Jurkat, Clone E6-1 (cell line): Measurements from ENCODE around the gene STPG3.
"Not testable (repeated sequence)": the region's sequence is repeated elsewhere in the genome, so short reads cannot be mapped to it uniquely, and the experiment has no call there.

Experiments
- DNase-seq: peaks from one replicate; pipeline ENCODE4 v3.0.0-alpha.2; 2011; ENCODE audit warnings: low read depth, low spot score
- H3K4me3 ChIP-seq: 2 replicates; pipeline ENCODE4 v1.5.1; 2011; ENCODE audit warnings: mild to moderate bottlenecking, low read length, control low read depth, moderate library complexity

STPG3 gene

GRCh38 chr9:137231372-137232039 is 19.6 kb upstream of the STPG3 start:
- H3K4me3 ChIP-seq, result no peak overlapping the region
- no peak for DNase-seq

- H3K4me3 ChIP-seq, result no peak overlapping the region
- no peak for DNase-seq
These were observed 19.0 kb upstream of the STPG3 start for GRCh38 chr9:137232101-137232500.

- no peak for DNase-seq
- H3K4me3 ChIP-seq, result no peak overlapping the region
These were observed 18.6 kb upstream of the STPG3 start for GRCh38 chr9:137232510-137232909.

GRCh38 chr9:137233143-137233980 is 17.7 kb upstream of the STPG3 start:
- no peak overlapping the region for H3K4me3 ChIP-seq
- DNase-seq, result no peak

- DNase-seq, result no peak
- no peak overlapping the region for H3K4me3 ChIP-seq
These were observed 16.9 kb upstream of the STPG3 start for GRCh38 chr9:137234055-137234697.

- no peak for DNase-seq
- H3K4me3 ChIP-seq, result no peak overlapping the region
These were observed 16.2 kb upstream of the STPG3 start for GRCh38 chr9:137234758-137235423.

- H3K4me3 ChIP-seq, result no peak overlapping the region
- DNase-seq, result no peak
These were observed 15.5 kb upstream of the STPG3 start for GRCh38 chr9:137235424-137236237.

GRCh38 chr9:137236238-137236935 is 14.7 kb upstream of the STPG3 start:
- peak; percentile 76 for DNase-seq
- 0 out of 2 replicates have a peak overlapping the region, but pooled peaks have one; percentile 9 for H3K4me3 ChIP-seq

- DNase-seq, result no peak
- 0 out of 2 replicates have a peak overlapping the region, but pooled peaks have one; percentile 9 for H3K4me3 ChIP-seq
These were observed 14.1 kb upstream of the STPG3 start for GRCh38 chr9:137236936-137237421.

- no peak overlapping the region for H3K4me3 ChIP-seq
- DNase-seq, result no peak
These were observed 13.0 kb upstream of the STPG3 start for GRCh38 chr9:137237759-137238726.

- DNase-seq, result not testable (repeated sequence)
- peak overlapping the region; percentile 67 for H3K4me3 ChIP-seq
These were observed 11.4 kb upstream of the STPG3 start for GRCh38 chr9:137239541-137240200.

GRCh38 chr9:137240318-137240840 is 10.7 kb upstream of the STPG3 start:
- H3K4me3 ChIP-seq, result peak overlapping the region; percentile 67
- peak; percentile 58 for DNase-seq

GRCh38 chr9:137240841-137241489 is 10.1 kb upstream of the STPG3 start, which contains the start of gene TUBB4B:
TSS of gene TUBB4B (plus strand) at chr9:137241287. CDS start at chr9:137241361, 74 bp downstream.
- H3K4me3 ChIP-seq, result peak within 1 kb of the TSS; percentile 76
- DNase-seq, result peak; percentile 100

GRCh38 chr9:137241490-137242268 is 9.4 kb upstream of the STPG3 start:
- peak overlapping the region; percentile 76 for H3K4me3 ChIP-seq
- DNase-seq, result no peak
